Brain microvascular endothelial cell (primary cell): Measurements from ENCODE around the gene PCDHGC4.

Experiments used
- DNase-seq: peaks from one replicate; pipeline ENCODE4 v3.0.0-alpha.2; 2020
- H3K27ac ChIP-seq: fragments of 250-450 bp; sonication (Bioruptor Pico); 2 replicates; pipeline ENCODE4 v1.5.1; 2020; ENCODE audit warnings: mild to moderate bottlenecking, moderate library complexity
- H3K27me3 ChIP-seq: fragments of 250-450 bp; sonication (Bioruptor Pico); replicated peaks from 2 replicates; pipeline ENCODE4 v1.5.1; 2020; ENCODE audit warnings: mild to moderate bottlenecking
- H3K36me3 ChIP-seq: fragments of 250-450 bp; sonication (Bioruptor Pico); replicated peaks from 2 replicates; pipeline ENCODE4 v1.5.1; 2020; ENCODE audit warnings: mild to moderate bottlenecking
- H3K4me3 ChIP-seq: 2 replicates; pipeline ENCODE4 v1.5.1; 2011; ENCODE audit warnings: low read depth, mild to moderate bottlenecking, control low read depth, low read length, moderate library complexity
- CTCF ChIP-seq: IDR thresholded peaks from 2 replicates; pipeline ENCODE4 v1.5.1; 2011; ENCODE audit warnings: low read depth, mild to moderate bottlenecking, moderate library complexity, low read length, control low read depth, inconsistent platforms; ENCODE audit errors: missing control alignments
- in situ Hi-C: cut with HindIII; loops from 2 replicates; pipeline ENCODE4 v1.10.0; 2017; ENCODE audit warnings: low sequenced_read_pairs, low pct_ligation_motif_present

Gene PCDHGC4

GRCh38 chr5:141465351-141465750 lies 19.5 kb upstream of the PCDHGC4 start:
- Histone ChIP-seq H3K36me3 (no peaks in the 10 kb centered on the region), H3K27me3 (no peaks in the 10 kb centered on the region), H3K27ac (no peak overlapping the region), H3K4me3 (no peak overlapping the region)
- DNase-seq, result no peak
- no peak for TF ChIP-seq CTCF
- in situ Hi-C loops, result no loop called here

GRCh38 chr5:141475625-141476131 lies 9.2 kb upstream of the PCDHGC4 start, which contains the start of gene PCDHGC3:
TSS of gene PCDHGC3 (plus strand) at chr5:141475966. CDS start at chr5:141476117, 151 bp downstream.
- in situ Hi-C loops, result no loop called here
- peak; percentile 95 for DNase-seq
- H3K27me3 ChIP-seq, result no peaks in the 10 kb centered on the region
- no peaks in the 10 kb centered on the region for H3K36me3 ChIP-seq
- peak within 1 kb of the TSS; percentile 84 for H3K4me3 ChIP-seq
- H3K27ac ChIP-seq, result peak within 1 kb of the TSS; percentile 59
- peak; percentile 51 for TF ChIP-seq CTCF

- no peak for TF ChIP-seq CTCF
- Histone ChIP-seq H3K4me3 (peak overlapping the region; percentile 84), H3K36me3 (no peaks in the 10 kb centered on the region), H3K27me3 (no peaks in the 10 kb centered on the region), H3K27ac (peak overlapping the region; percentile 59)
- in situ Hi-C loops, result no loop called here
- peak; percentile 76 for DNase-seq
These were observed 8.5 kb upstream of the PCDHGC4 start for GRCh38 chr5:141476132-141476911.

GRCh38 chr5:141477044-141477575 lies 7.7 kb upstream of the PCDHGC4 start:
- TF ChIP-seq CTCF, result no peak
- DNase-seq, result no peak
- Histone ChIP-seq H3K36me3 (no peaks in the 10 kb centered on the region), H3K27me3 (no peaks in the 10 kb centered on the region), H3K4me3 (peak overlapping the region; percentile 84), H3K27ac (no peak overlapping the region)
- in situ Hi-C loops, result no loop called here

DNA sequence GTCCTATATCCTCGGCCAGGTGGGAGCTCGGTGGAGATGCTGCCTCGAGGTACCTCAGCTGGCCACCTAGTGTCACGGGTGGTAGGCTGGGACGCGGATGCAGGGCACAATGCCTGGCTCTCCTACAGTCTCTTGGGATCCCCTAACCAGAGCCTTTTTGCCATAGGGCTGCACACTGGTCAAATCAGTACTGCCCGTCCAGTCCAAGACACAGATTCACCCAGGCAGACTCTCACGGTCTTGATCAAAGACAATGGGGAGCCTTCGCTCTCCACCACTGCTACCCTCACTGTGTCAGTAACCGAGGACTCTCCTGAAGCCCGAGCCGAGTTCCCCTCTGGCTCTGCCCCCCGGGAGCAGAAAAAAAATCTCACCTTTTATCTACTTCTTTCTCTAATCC lies 7.0 kb upstream of the PCDHGC4 start:
- DNase-seq, result no peak
- no peak overlapping the region for H3K27ac ChIP-seq
- in situ Hi-C loops, result no loop called here
- H3K27me3 ChIP-seq, result no peaks in the 10 kb centered on the region
- H3K4me3 ChIP-seq, result peak overlapping the region; percentile 84
- no peak for TF ChIP-seq CTCF
- no peaks in the 10 kb centered on the region for H3K36me3 ChIP-seq
